SK-N-SH (cell line): ENCODE measurements around the gene SORL1.

ENCODE experiments used
- CTCF ChIP-seq: fragments of 200-600 bp; sonication (generic); IDR thresholded peaks from 2 replicates; pipeline ENCODE4 v1.6.1; 2017; ENCODE audit warnings: antibody characterized with exemption, mild to moderate bottlenecking, moderate library complexity
- EP300 ChIP-seq, 2 experiments: IDR thresholded peaks; 2 replicates each; pipeline versions ENCODE4 v1.4.0 to v1.6.1; 2012; ENCODE audit warnings: borderline replicate concordance in 1 of 2, low read depth in 1 of 2, low read length in 1 of 2
- FOSL2 ChIP-seq: IDR thresholded peaks from 2 replicates; pipeline ENCODE4 v1.4.0; 2012; ENCODE audit warnings: low read depth, mild to moderate bottlenecking, moderate library complexity, borderline replicate concordance
- FOXM1 ChIP-seq: IDR thresholded peaks from 2 replicates; pipeline ENCODE4 v1.4.0; 2012; ENCODE audit warnings: low read depth, mild to moderate bottlenecking
- GATA2 ChIP-seq: sonication (generic); formaldehyde crosslinking; IDR thresholded peaks from 2 replicates; pipeline ENCODE4 v1.5.0; 2020; ENCODE audit warnings: mild to moderate bottlenecking, missing genetic modification reagents
- MAX ChIP-seq: IDR thresholded peaks from 2 replicates; pipeline ENCODE4 v1.4.0; 2012; ENCODE audit warnings: low read depth
- NFIC ChIP-seq: IDR thresholded peaks from 2 replicates; pipeline ENCODE4 v1.4.0; 2012; ENCODE audit warnings: borderline replicate concordance
- POLR2AphosphoS5 ChIP-seq: IDR thresholded peaks from 2 replicates; pipeline ENCODE4 v1.6.1; 2012; ENCODE audit warnings: low read depth, low read length
- RAD21 ChIP-seq: IDR thresholded peaks from 2 replicates; pipeline ENCODE4 v1.6.1; 2012; ENCODE audit warnings: mild to moderate bottlenecking, low read length
- RXRA ChIP-seq: IDR thresholded peaks from 2 replicates; pipeline ENCODE4 v1.4.0; 2012; ENCODE audit warnings: low read depth, mild to moderate bottlenecking, borderline replicate concordance
- TCF12 ChIP-seq: IDR thresholded peaks from 2 replicates; pipeline ENCODE4 v1.4.0; 2012
- TEAD4 ChIP-seq: IDR thresholded peaks from 2 replicates; pipeline ENCODE4 v1.4.0; 2012; ENCODE audit warnings: mild to moderate bottlenecking, borderline replicate concordance; ENCODE audit not compliant: insufficient read depth
- USF1 ChIP-seq: IDR thresholded peaks from 2 replicates; pipeline ENCODE4 v1.4.0; 2012; ENCODE audit warnings: low read depth, borderline replicate concordance

- TF ChIP-seq CTCF (no peak), GATA2 (CRISPR knock-in tag) (no peak), FOSL2 (no peak), RAD21 (no peak), TCF12 (no peak), FOXM1 (no peak), USF1 (no peak), TEAD4 (no peak), POLR2AphosphoS5 (no peak), RXRA (no peak), MAX (no peak), NFIC (no peak), EP300 (IDR thresholded peaks at IDR 0.05; ENCODE audit: borderline replicate concordance in 1 of 2, low read depth in 1 of 2, low read length in 1 of 2) (no peak)
These were observed 36.3 kb upstream of the SORL1 start for GRCh38 chr11:121415856-121416255.
